Panc1 (cell line): ENCODE data around the gene NHEJ1. TPM values are rescaled to one million over a fixed set of nuclear protein-coding genes. Genes with fewer than 3 reads are reported as not detected.

Experiments used
- ATAC-seq: fragments of 200-7000 bp; cut with Tn5 transposase; 2 replicates; pipeline ENCODE4 v1.9.1; 2020; ENCODE audit warnings: mild to moderate bottlenecking, moderate library complexity
- BruUV-seq: library from RNA; stranded (reverse); fragments of 400-500 nt; replicated peaks from 2 replicates; lab custom pipeline; 2021; lab: Mats Ljungman, UMichigan
- CTCF ChIA-PET: fragments of 300-600 bp; sonication (Branson Sonifier 250); formaldehyde crosslinking; loops from one replicate; lab custom pipeline; 2022; ENCODE audit warnings: antibody characterized with exemption; lab: Charles Lee
- POLR2A ChIA-PET: fragments of 300-600 bp; sonication (Branson Sonifier 250); formaldehyde crosslinking; loops from one replicate; lab custom pipeline; 2022; ENCODE audit warnings: antibody characterized with exemption; lab: Charles Lee
- DNase-seq: peaks from one replicate; pipeline ENCODE4 v3.0.0-alpha.2; 2010; ENCODE audit warnings: low read depth, low spot score
- H3K27ac ChIP-seq: 2 replicates; pipeline ENCODE4 v1.5.1; 2011; ENCODE audit warnings: mild to moderate bottlenecking, low read length, inconsistent platforms
- H3K27me3 ChIP-seq: fragments of 200-500 bp; sonication (Bioruptor generic); 2 replicates; pipeline ENCODE4 v1.6.0; 2014; ENCODE audit warnings: low read length, inconsistent platforms; ENCODE audit not compliant: control insufficient read depth, insufficient read depth
- H3K36me3 ChIP-seq: fragments of 200-500 bp; sonication (Bioruptor generic); 2 replicates; pipeline ENCODE4 v1.5.1; 2014; ENCODE audit warnings: inconsistent platforms, mild to moderate bottlenecking, low read length, moderate library complexity; ENCODE audit not compliant: control insufficient read depth, insufficient read depth
- H3K4me1 ChIP-seq: 2 replicates; pipeline ENCODE4 v1.5.1; 2011; ENCODE audit warnings: inconsistent platforms, mild to moderate bottlenecking, low read length, moderate library complexity; ENCODE audit not compliant: control insufficient read depth, insufficient read depth
- H3K4me3 ChIP-seq, 2 experiments: 2 replicates each; pipeline ENCODE4 v1.5.1; 2011 to 2012; ENCODE audit warnings: low read depth in 2 of 2, low read length in 2 of 2, mild to moderate bottlenecking in 2 of 2, inconsistent platforms in 1 of 2, moderate library complexity in 1 of 2
- H3K9me3 ChIP-seq: fragments of 200-500 bp; sonication (Bioruptor generic); 2 replicates; pipeline ENCODE4 v1.5.1; 2014; ENCODE audit warnings: low read depth, mild to moderate bottlenecking, inconsistent platforms, low read length, moderate library complexity; ENCODE audit not compliant: control insufficient read depth, insufficient read depth
- CTCF ChIP-seq: fragments of 450-650 bp; IDR thresholded peaks from 2 replicates; pipeline ENCODE4 v1.5.1; 2017; ENCODE audit warnings: mild to moderate bottlenecking
- POLR2AphosphoS5 ChIP-seq: IDR thresholded peaks from 2 replicates; pipeline ENCODE4 v1.6.1; 2012; ENCODE audit warnings: mild to moderate bottlenecking, low read depth, low read length, moderate library complexity
- REST ChIP-seq, 2 experiments: IDR thresholded peaks; 2 replicates each; pipeline ENCODE4 v1.6.1; 2011 to 2012; ENCODE audit warnings: low read depth in 2 of 2, control low read depth in 1 of 2, low read length in 1 of 2, mild to moderate bottlenecking in 1 of 2, moderate library complexity in 1 of 2; ENCODE audit not compliant: insufficient read depth in 1 of 2
- SIN3A ChIP-seq: IDR thresholded peaks from 2 replicates; pipeline ENCODE4 v1.6.1; 2012; ENCODE audit warnings: low read depth, mild to moderate bottlenecking, low read length, moderate library complexity, borderline replicate concordance; ENCODE audit not compliant: insufficient read depth
- TCF7L2 ChIP-seq: IDR thresholded peaks from 2 replicates; pipeline ENCODE4 v1.6.1; 2011; ENCODE audit warnings: mild to moderate bottlenecking, low read depth, low read length, inconsistent platforms
- in situ Hi-C: cut with HindIII; loops from 2 replicates; pipeline ENCODE4 v1.10.0; 2016; ENCODE audit warnings: low sequenced_read_pairs, low pct_unique_long_range_greater_than_20kb
- intact Hi-C: fragments of 100-400 bp; cut with micrococcal nuclease; formaldehyde crosslinking; loops from one replicate; pipeline ENCODE4 v1.10.0; 2022; ENCODE audit not compliant: unreplicated experiment
- total RNA-seq: library from RNA; stranded (reverse); gene quantifications from one replicate; pipeline ENCODE4 v1.2.1, GENCODE V29; 2021; ENCODE audit not compliant: unreplicated experiment

Gene NHEJ1
- total RNA-seq, 1 experiment from 2014 or later: 18.2 TPM

- H3K27ac ChIP-seq: peak overlapping the region; percentile 98
- intact Hi-C loops: no loop called here
- no peaks in the 10 kb centered on the region for H3K27me3 ChIP-seq
These were observed 14.9 kb upstream of the NHEJ1 start for GRCh38 chr2:219175486-219175885.

GRCh38 chr2:219174801-219175200 is 14.2 kb upstream of the NHEJ1 start:
- Histone ChIP-seq H3K27ac (no peak overlapping the region), H3K36me3 (peaks cover 1% of the 10 kb centered on the region; the same call in 1 of the 2 replicates), H3K4me1 (peaks cover 10% of the 10 kb centered on the region), H3K9me3 (no peaks in the 10 kb centered on the region), H3K4me3 (no peak overlapping the region), H3K27me3 (no peaks in the 10 kb centered on the region)
- BruUV-seq: no TSS peak
- ChIA-PET CTCF (no interaction called here), POLR2A (no interaction called here)
- intact Hi-C loops: no loop called here
- TF ChIP-seq CTCF: no peak
- no peak for TF ChIP-seq SIN3A
- no peak for TF ChIP-seq POLR2AphosphoS5
- no peak for TF ChIP-seq REST (IDR thresholded peaks at IDR 0.05; ENCODE audit: insufficient read depth in 1 of 2, low read depth in 2 of 2, low read length in 1 of 2)
- no peak for TF ChIP-seq TCF7L2
- in situ Hi-C loops: no loop called here
- DNase-seq: no peak
- no peak for ATAC-seq

More at GRCh38 chr2:219175486-219175885, 14.9 kb upstream of the NHEJ1 start:
- H3K4me3 ChIP-seq: peak overlapping the region; percentile 66 to 80
- H3K9me3 ChIP-seq: no peaks in the 10 kb centered on the region
- ChIA-PET POLR2A (interaction anchor here (0.5 to 0.6 kb wide), 2 partner anchors 76 to 167 kb away, joined by 3 to 4 read pairs; no protein-coding TSS in a partner anchor), CTCF (interaction anchor here (0.9 kb wide), 1 partner anchor 20 kb away, joined by 3 read pairs; no protein-coding TSS in a partner anchor)
- H3K36me3 ChIP-seq: peaks cover 2% of the 10 kb centered on the region; the same call in 1 of the 2 replicates
- in situ Hi-C loops: no loop called here
- ATAC-seq: no peak
- H3K4me1 ChIP-seq: peaks cover 10% of the 10 kb centered on the region
- no peak for DNase-seq
- no TSS peak for BruUV-seq
- TF ChIP-seq TCF7L2 (no peak), SIN3A (no peak), POLR2AphosphoS5 (no peak), REST (IDR thresholded peaks at IDR 0.05; ENCODE audit: insufficient read depth in 1 of 2, low read depth in 2 of 2, low read length in 1 of 2) (no peak), CTCF (no peak)
